Measurements from ENCODE around the gene COL19A1.

COL19A1 gene

GRCh38 chr6:70236343-70236742 is 370.0 kb downstream of the COL19A1 start:
- DNase-seq: no peak

- no peak for DNase-seq
Measured at GRCh38 chr6:70241031-70241430, 374.7 kb downstream of the COL19A1 start.

- DNase-seq: no peak
Measured at GRCh38 chr6:70241991-70242420, 375.6 kb downstream of the COL19A1 start.

- DNase-seq: no peak
Measured at GRCh38 chr6:70246118-70246517, 379.8 kb downstream of the COL19A1 start.

- no peak for DNase-seq
Measured at GRCh38 chr6:70252604-70253003, 386.2 kb downstream of the COL19A1 start.

- no peak for DNase-seq
Measured at GRCh38 chr6:70253923-70254322, 387.6 kb downstream of the COL19A1 start.

GRCh38 chr6:70254784-70255183 is 388.4 kb downstream of the COL19A1 start:
- DNase-seq: no peak

GRCh38 chr6:70257768-70258273 is 391.5 kb downstream of the COL19A1 start:
- DNase-seq: no peak

- DNase-seq: no peak
Measured at GRCh38 chr6:70258483-70258882, 392.1 kb downstream of the COL19A1 start.
